ENCODE data around the gene GATD1. TPM values are rescaled to one million over a fixed set of nuclear protein-coding genes. Genes with fewer than 3 reads are reported as not detected.

Gene GATD1
- total and polyA plus RNA-seq, 2 donors (not counting 1 experiment from before 2014, with no cell fraction given): 62.4 to 70.0 TPM

GRCh38 chr11:778976-779954, 2.0 kb upstream of the GATD1 start:
- intact Hi-C loops (cut with micrococcal nuclease): no loop called here
- ChIA-PET CTCF (no interaction called here), POLR2A (no interaction called here)
- Histone ChIP-seq H3K36me3 (replicated peaks in 1 of 2; ENCODE audit: control extremely low read depth in 1 of 2, control insufficient read depth in 1 of 2, extremely low read depth in 1 of 2, insufficient read depth in 2 of 2, low read length in 1 of 2) (no peaks in the 10 kb centered on the region), H3K4me2 (replicated peaks; ENCODE audit: low read depth, low read length, poor library complexity, severe bottlenecking) (no peak overlapping the region), H3K9ac (ENCODE audit: low read length) (no peak overlapping the region), H3K4me1 (ENCODE audit: control insufficient read depth in 2 of 2, insufficient read depth in 2 of 2, low read length in 2 of 2) (peaks cover 12 to 24% of the 10 kb centered on the region in 2 donors), H3K79me2 (ENCODE audit: control insufficient read depth, insufficient read depth, low read length) (peaks cover 44% of the 10 kb centered on the region), H3K4me3 (ENCODE audit: control extremely low read depth in 1 of 5, extremely low read depth in 1 of 5, insufficient read depth in 1 of 5, low read depth in 2 of 5, low read length in 4 of 5) (no peak overlapping the region), H2AFZ (ENCODE audit: insufficient read depth, low read depth, low read length, poor library complexity, severe bottlenecking) (no peak overlapping the region), H3K27ac (ENCODE audit: low read length in 2 of 2) (no peak overlapping the region), H3K9me3 (ENCODE audit: control extremely low read depth in 1 of 3, control insufficient read depth in 2 of 3, insufficient read depth in 1 of 3, low read length in 2 of 3) (no peaks in the 10 kb centered on the region), H3K27me3 (replicated peaks in 1 of 4; ENCODE audit: control extremely low read depth in 1 of 4, control insufficient read depth in 3 of 4, insufficient read depth in 4 of 4, low read length in 3 of 4) (no peaks in the 10 kb centered on the region), H4K20me1 (ENCODE audit: control insufficient read depth, insufficient read depth, low read length, poor library complexity, severe bottlenecking) (peaks cover 45% of the 10 kb centered on the region)
- H3K27me3 Mint-ChIP-seq: no peaks in the 10 kb centered on the region
- peak overlapping the region; percentile 20 for H3K27ac Mint-ChIP-seq
- no peak for TF ChIP-seq EZH2 (IDR thresholded peaks at IDR 0.05; ENCODE audit: borderline replicate concordance, insufficient read depth, low read depth, low read length, poor library complexity, severe bottlenecking)
- TF ChIP-seq, protein P1, sequence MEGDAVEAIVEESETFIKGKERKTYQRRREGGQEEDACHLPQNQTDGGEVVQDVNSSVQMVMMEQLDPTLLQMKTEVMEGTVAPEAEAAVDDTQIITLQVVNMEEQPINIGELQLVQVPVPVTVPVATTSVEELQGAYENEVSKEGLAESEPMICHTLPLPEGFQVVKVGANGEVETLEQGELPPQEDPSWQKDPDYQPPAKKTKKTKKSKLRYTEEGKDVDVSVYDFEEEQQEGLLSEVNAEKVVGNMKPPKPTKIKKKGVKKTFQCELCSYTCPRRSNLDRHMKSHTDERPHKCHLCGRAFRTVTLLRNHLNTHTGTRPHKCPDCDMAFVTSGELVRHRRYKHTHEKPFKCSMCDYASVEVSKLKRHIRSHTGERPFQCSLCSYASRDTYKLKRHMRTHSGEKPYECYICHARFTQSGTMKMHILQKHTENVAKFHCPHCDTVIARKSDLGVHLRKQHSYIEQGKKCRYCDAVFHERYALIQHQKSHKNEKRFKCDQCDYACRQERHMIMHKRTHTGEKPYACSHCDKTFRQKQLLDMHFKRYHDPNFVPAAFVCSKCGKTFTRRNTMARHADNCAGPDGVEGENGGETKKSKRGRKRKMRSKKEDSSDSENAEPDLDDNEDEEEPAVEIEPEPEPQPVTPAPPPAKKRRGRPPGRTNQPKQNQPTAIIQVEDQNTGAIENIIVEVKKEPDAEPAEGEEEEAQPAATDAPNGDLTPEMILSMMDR (IDR thresholded peaks at IDR 0.05): no peak
- peaks cover 19% of the 10 kb centered on the region for H3K4me1 Mint-ChIP-seq
- no peaks in the 10 kb centered on the region for H3K9me3 Mint-ChIP-seq (ENCODE audit: insufficient read depth)
- peak overlapping the region; percentile 39 for H3K4me3 Mint-ChIP-seq
- ATAC-seq (ENCODE audit: low read depth) (no peak), DNase-seq (peak; percentile 18)
- 95% methylated on average over 22 of the region's 23 CpGs for WGBS (ENCODE audit: insufficient coverage)
